ENCODE measurements around the gene KCNQ2. TPM values are rescaled to one million over a fixed set of nuclear protein-coding genes. Genes with fewer than 3 reads are reported as not detected.

KCNQ2 gene
- total and polyA plus RNA-seq, 10 of the 15 experiments (the other 5 are each of a cell fraction or from before 2014, with no cell fraction given): 0.06 to 0.49 (median 0.26) TPM; not detected in 7

DNA sequence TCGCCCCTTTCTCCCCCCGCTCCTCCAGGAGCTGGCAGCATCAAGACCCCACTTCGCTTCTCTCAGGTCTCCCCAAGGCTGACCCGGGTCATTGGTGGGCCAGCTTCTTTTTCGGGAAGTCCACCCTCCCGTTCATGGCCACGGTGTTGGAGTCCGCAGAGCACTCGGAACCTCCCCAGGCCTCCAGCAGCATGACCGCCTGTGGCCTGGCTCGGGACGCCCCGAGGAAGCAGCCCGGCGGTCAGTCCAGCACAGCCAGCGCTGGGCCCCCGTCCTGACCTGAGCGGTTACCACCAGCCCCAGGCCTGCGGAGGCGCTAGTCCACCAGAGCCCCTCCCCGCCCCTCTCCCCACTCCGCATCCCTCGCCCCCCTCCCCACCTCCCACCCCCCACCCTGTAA is 49.1 kb upstream of the KCNQ2 start:
- H3K36me3 ChIP-seq (ENCODE audit: control insufficient read depth in 2 of 2, insufficient read depth in 2 of 2, low read length in 1 of 2): peaks cover 0 to 2% of the 10 kb centered on the region in 2 experiments; a peak in 1 of 4 replicates
- DNase-seq (ENCODE audit: low read depth, low spot score) (no peak), ATAC-seq (no peak), FAIRE-seq (no peak)
- no peaks in the 10 kb centered on the region for H4K20me1 ChIP-seq (ENCODE audit: control insufficient read depth, insufficient read depth)
- peaks cover 4% of the 10 kb centered on the region; the same call in 2 of the 3 replicates for H3K9me3 ChIP-seq (replicated peaks; ENCODE audit: control insufficient read depth, insufficient read depth, low read length)
- in situ Hi-C loops (cut with MboI) (no loop called here), intact Hi-C loops (cut with micrococcal nuclease; ENCODE audit: unreplicated experiment) (no loop called here)
- peaks cover 4% of the 10 kb centered on the region for H3K4me1 ChIP-seq (ENCODE audit: control insufficient read depth, insufficient read depth, low read length)
- peak overlapping the region; percentile 86 for H3K4me3 ChIP-seq
- CTCF ChIA-PET: interaction anchor here (0.6 to 2.1 kb wide), 5 partner anchors 16 to 517 kb away, joined by 3 to 10 read pairs (median 3); partner anchors contain the start of genes PTK6 and RTEL1
- H3K9ac ChIP-seq (ENCODE audit: control insufficient read depth, insufficient read depth, low read length): peak overlapping the region; percentile 80
- no peak for TF ChIP-seq STAT1 (conservative IDR thresholded peaks at IDR 0.05)
- H2AFZ ChIP-seq (ENCODE audit: control insufficient read depth, low read depth, low read length): no peak overlapping the region
- 89% methylated on average over 20 of the region's 23 CpGs for WGBS (ENCODE audit: insufficient coverage, insufficient replicate concordance, low lambda C conversion rate, missing lambda C conversion rate)
- H3K27me3 ChIP-seq (replicated peaks in 1 of 2; ENCODE audit: control insufficient read depth in 2 of 2, insufficient read depth in 2 of 2, low read length in 1 of 2): no peaks in the 10 kb centered on the region
- no TSS peak for BruUV-seq (replicated peaks)
- POLR2A ChIA-PET: interaction anchor here (0.6 to 3.8 kb wide), 10 partner anchors 8 to 220 kb away, joined by 3 to 33 read pairs (median 3); partner anchors contain the start of genes HELZ2 and PTK6
- H3K79me2 ChIP-seq (ENCODE audit: control insufficient read depth, insufficient read depth, low read length): peaks cover 8% of the 10 kb centered on the region
- H3K27ac ChIP-seq (ENCODE audit: control insufficient read depth, insufficient read depth): peak overlapping the region; percentile 58; the same call in 1 of the 2 replicates
- SMC1A ChIA-PET (ENCODE audit: uncharacterized antibody, unreplicated experiment): interaction anchor here (1.2 kb wide), 1 partner anchor 80 kb away, joined by 7 read pairs; no protein-coding TSS in a partner anchor
- H3K4me2 ChIP-seq (ENCODE audit: control insufficient read depth, insufficient read depth): peak overlapping the region; percentile 99
- RAD21 ChIA-PET (ENCODE audit: unreplicated experiment): interaction anchor here (2.4 kb wide), 1 partner anchor 16 kb away, joined by 20 read pairs; the partner anchor contains the start of gene PTK6

DNA sequence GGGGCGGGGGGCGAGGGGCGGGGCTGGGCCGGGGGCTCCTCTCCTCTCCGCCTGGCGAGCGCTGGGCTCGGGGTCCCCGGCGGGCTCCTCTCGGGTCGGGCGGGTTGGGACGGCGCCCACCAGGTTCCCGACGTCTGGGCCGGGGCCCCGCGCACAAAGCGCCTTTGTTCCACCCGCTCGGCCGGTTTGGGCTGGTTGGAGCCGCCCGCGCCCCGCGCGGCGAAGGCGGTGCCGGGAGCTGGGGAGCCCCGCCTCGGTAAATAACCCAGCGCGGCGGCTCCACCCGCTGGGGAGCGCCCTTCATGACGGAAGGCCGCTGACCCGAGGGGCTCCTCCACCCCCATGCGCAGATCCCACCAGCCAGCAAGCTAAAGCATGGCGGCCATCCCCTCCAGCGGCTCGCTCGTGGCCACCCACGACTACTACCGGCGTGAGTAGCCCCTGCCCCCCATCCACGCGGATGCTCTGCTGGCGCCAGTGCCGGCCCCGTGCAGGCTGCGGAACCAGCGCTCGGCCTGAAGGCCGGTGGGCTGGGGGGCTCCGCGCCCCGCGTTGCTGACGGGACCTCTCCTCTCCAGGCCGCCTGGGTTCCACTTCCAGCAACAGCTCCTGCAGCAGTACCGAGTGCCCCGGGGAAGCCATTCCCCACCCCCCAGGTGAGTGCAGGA is 48.6 kb upstream of the KCNQ2 start:
- Histone ChIP-seq H3K36me3 (ENCODE audit: control insufficient read depth in 2 of 2, insufficient read depth in 2 of 2, low read length in 1 of 2) (peaks cover 0 to 2% of the 10 kb centered on the region in 2 experiments; a peak in 1 of 4 replicates), H4K20me1 (ENCODE audit: control insufficient read depth, insufficient read depth) (no peaks in the 10 kb centered on the region), H3K79me2 (ENCODE audit: control insufficient read depth, insufficient read depth, low read length) (peaks cover 8% of the 10 kb centered on the region), H3K4me1 (ENCODE audit: control insufficient read depth, insufficient read depth, low read length) (peaks cover 4% of the 10 kb centered on the region), H3K27me3 (replicated peaks in 1 of 2; ENCODE audit: control insufficient read depth in 2 of 2, insufficient read depth in 2 of 2, low read length in 1 of 2) (no peaks in the 10 kb centered on the region), H2AFZ (ENCODE audit: control insufficient read depth, low read depth, low read length) (no peak overlapping the region), H3K9ac (ENCODE audit: control insufficient read depth, insufficient read depth, low read length) (peak overlapping the region; percentile 80), H3K27ac (ENCODE audit: control insufficient read depth, insufficient read depth) (peak overlapping the region; percentile 58), H3K4me3 (peak overlapping the region; percentile 86), H3K9me3 (replicated peaks; ENCODE audit: control insufficient read depth, insufficient read depth, low read length) (peaks cover 4% of the 10 kb centered on the region; the same call in 2 of the 3 replicates), H3K4me2 (ENCODE audit: control insufficient read depth, insufficient read depth) (peak overlapping the region; percentile 99)
- ATAC-seq: peak; percentile 79
- SMC1A ChIA-PET (ENCODE audit: uncharacterized antibody, unreplicated experiment): interaction anchor here (1.2 kb wide), 1 partner anchor 80 kb away, joined by 7 read pairs; no protein-coding TSS in a partner anchor
- DNase-seq (ENCODE audit: low read depth, low spot score): no peak
- no peak for FAIRE-seq
- POLR2A ChIA-PET: interaction anchor here (0.6 to 3.8 kb wide), 10 partner anchors 8 to 220 kb away, joined by 3 to 33 read pairs (median 3); partner anchors contain the start of genes HELZ2 and PTK6
- in situ Hi-C loops (cut with MboI) (no loop called here), intact Hi-C loops (cut with micrococcal nuclease; ENCODE audit: unreplicated experiment) (no loop called here)
- RAD21 ChIA-PET (ENCODE audit: unreplicated experiment): interaction anchor here (0.6 to 2.4 kb wide), 3 partner anchors 8 to 121 kb away, joined by 5 to 20 read pairs (median 6); partner anchors contain the start of gene PTK6
- CTCF ChIA-PET: interaction anchor here (0.6 to 2.1 kb wide), 5 partner anchors 17 to 517 kb away, joined by 3 to 6 read pairs (median 3); partner anchors contain the start of gene RTEL1
- BruUV-seq (replicated peaks): TSS peak; percentile 86
- WGBS (ENCODE audit: insufficient coverage, insufficient replicate concordance, low lambda C conversion rate, missing lambda C conversion rate): 7% methylated on average over 55 of the region's 68 CpGs
- 0 out of 2 replicates have a peak, but pooled peaks have one; percentile 39 for TF ChIP-seq NBN (IDR thresholded peaks at IDR 0.05)
- TF ChIP-seq HDGF (IDR thresholded peaks at IDR 0.05): 0 out of 2 replicates have a peak, but pooled peaks have one; percentile 45
- peak; percentile 73 for TF ChIP-seq POLR2A (IDR thresholded peaks at IDR 0.05; ENCODE audit: low read depth, low read length)
- TF ChIP-seq SUZ12 (IDR thresholded peaks at IDR 0.05; ENCODE audit: unreplicated experiment): no peak
- peak; percentile 63 for TF ChIP-seq BACH1 (IDR thresholded peaks at IDR 0.05; ENCODE audit: borderline replicate concordance)
- peak; percentile 22; the same call in 1 of the 2 replicates for TF ChIP-seq SIN3A (IDR thresholded peaks at IDR 0.05; ENCODE audit: low read depth, low read length)
- 0 out of 2 replicates have a peak, but pooled peaks have one; percentile 31 for TF ChIP-seq RB1 (IDR thresholded peaks at IDR 0.05; ENCODE audit: borderline replicate concordance)
- TF ChIP-seq FOXM1 (IDR thresholded peaks at IDR 0.05; ENCODE audit: low read depth, low read length): no peak
- TF ChIP-seq NFXL1 (IDR thresholded peaks at IDR 0.05; ENCODE audit: borderline replicate concordance): no peak
- TF ChIP-seq, protein P1, sequence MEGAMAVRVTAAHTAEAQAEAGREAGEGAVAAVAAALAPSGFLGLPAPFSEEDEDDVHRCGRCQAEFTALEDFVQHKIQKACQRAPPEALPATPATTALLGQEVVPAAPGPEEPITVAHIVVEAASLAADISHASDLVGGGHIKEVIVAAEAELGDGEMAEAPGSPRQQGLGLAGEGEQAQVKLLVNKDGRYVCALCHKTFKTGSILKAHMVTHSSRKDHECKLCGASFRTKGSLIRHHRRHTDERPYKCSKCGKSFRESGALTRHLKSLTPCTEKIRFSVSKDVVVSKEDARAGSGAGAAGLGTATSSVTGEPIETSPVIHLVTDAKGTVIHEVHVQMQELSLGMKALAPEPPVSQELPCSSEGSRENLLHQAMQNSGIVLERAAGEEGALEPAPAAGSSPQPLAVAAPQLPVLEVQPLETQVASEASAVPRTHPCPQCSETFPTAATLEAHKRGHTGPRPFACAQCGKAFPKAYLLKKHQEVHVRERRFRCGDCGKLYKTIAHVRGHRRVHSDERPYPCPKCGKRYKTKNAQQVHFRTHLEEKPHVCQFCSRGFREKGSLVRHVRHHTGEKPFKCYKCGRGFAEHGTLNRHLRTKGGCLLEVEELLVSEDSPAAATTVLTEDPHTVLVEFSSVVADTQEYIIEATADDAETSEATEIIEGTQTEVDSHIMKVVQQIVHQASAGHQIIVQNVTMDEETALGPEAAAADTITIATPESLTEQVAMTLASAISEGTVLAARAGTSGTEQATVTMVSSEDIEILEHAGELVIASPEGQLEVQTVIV (IDR thresholded peaks at IDR 0.05; ENCODE audit: borderline replicate concordance, partially characterized antibody): no peak
- no peak for TF ChIP-seq KLF5 (IDR thresholded peaks at IDR 0.05; ENCODE audit: partially characterized antibody)
- no peak for TF ChIP-seq FOXK2 (IDR thresholded peaks at IDR 0.05)
- TF ChIP-seq IRF4 (IDR thresholded peaks at IDR 0.05; ENCODE audit: low read depth, low read length): no peak
